ENCODE measurements around the gene TNFAIP2.
"Not testable (repeated sequence)": the region's sequence is repeated elsewhere in the genome, so short reads cannot be mapped to it uniquely, and the experiment has no call there.

TNFAIP2 gene

DNA sequence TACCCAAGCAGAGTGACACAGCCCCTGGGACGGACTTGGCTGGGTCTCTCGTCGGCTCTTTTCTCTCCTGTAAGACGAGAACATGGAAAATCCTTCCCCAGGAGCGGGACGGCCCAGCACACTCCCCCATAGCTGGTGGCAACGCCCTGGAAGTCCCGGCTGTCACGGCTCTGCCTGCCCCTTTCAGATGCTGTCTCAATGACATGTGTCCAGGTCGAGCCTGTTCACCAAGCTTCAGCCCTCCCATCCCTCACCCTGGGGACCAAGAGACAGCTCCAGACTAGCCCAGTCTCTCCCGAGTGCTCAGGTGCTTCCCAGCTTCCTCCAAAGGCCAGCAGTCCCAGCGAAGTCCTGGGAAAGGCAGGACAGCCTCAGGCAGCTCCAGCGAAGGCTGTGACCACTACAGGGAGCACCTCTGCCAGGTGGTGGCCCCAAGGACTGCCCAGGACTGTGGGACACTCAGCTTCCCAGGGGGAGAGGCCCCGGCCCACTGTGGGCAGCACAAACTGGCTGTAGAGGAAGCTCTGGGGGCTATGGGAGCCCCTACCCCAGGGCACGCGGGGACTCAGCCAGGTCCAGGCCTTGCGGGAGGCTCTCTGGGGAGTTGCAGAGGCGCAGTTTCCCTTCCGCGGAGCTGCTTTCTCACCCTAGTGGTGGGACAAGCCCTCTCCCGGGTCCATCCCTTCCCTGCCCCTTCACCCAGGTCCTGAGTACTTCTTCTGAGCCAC is 33.6 kb downstream of the TNFAIP2 start:
- DNase-seq, result no peak

DNA sequence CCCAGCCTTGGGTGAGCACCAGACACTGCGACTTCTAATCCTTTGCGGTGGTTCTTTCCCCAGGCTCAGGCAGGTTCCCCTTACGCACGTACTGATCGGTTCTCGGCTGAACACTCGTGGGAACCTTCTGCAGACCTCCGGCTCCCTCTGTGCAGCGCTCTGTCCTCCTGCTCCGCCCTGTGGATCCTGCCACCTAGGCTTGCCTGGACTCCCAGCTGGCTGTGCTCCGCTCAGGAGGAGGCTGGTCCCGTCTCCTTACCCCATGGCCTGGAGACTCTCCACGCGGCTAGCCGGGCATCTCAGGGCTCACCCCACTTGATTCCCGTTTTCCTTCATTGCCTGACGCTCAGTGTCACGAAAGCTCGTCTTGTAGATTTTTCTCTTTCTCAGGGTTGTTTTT is 34.7 kb downstream of the TNFAIP2 start:
- no peak for DNase-seq

DNA sequence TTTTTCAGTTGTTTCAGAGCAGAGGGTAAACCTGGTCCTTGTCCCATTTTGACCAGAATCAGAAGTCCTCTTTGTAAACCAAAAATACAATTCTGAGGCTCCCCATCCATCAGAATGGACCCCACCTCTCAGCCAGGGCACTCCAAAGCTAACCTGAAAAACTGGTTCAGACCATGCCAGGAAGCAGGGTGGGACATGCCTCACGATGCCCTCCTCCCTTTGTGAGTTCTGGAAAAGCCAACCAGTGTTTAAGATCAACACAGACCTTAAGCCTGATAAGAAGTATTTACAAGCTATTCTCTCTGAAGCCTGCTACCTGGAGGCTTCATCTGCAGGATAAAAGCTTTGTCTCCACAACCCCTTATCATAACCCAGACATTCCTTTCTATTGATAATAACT is 35.4 kb downstream of the TNFAIP2 start:
- DNase-seq, result no peak

DNA sequence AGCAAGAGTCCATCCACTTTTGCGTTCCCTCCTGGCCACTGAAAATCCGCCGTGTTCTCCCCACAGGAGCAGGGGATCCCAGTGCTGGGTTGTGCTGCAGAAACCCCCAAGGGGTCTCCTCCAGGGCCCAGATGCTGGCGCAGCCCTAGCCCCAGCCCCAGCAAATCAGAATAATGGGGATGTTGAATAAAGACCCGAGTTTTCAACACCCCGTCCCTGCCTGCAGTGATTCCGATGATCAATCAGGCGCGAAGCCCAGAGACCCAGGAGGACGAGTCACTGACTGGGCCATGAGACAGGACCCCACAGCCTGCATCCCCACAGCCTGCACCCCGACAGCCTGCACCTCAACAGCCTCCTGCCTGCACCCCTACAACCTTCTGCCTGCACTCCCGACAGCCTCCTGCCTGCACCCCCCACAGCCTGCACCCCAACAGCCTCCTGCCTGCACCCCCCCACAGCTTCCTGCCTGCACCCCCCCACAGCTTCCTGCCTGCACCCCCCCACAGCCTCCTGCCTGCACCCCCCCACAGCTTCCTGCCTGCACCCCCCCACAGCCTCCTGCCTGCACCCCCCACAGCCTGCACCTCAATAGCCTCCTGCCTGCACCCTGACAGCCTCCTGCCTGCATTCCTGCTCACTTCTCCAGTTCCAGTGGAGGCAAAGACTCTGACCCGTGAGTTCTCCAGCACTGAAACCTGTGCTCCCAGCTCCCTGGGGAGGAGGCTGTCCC is 37.2 kb downstream of the TNFAIP2 start:
- no peak for DNase-seq

DNA sequence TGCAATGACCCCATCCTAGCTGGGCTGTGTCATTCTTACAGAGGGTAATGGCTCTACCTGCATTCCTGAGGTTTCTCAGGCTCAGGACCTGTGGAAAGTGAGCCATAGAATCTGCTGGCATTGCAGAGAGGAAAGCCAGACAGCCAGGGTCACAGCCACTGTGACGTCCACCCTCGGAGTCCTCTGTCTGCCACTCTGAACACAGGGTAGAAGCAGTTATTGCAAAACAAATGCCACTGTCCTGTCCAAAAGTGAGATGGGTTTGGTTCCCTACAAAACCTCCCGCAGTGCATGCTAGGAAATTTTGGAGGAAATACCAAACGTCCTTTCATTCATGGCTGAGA is 37.8 kb downstream of the TNFAIP2 start:
- no peak for DNase-seq

DNA sequence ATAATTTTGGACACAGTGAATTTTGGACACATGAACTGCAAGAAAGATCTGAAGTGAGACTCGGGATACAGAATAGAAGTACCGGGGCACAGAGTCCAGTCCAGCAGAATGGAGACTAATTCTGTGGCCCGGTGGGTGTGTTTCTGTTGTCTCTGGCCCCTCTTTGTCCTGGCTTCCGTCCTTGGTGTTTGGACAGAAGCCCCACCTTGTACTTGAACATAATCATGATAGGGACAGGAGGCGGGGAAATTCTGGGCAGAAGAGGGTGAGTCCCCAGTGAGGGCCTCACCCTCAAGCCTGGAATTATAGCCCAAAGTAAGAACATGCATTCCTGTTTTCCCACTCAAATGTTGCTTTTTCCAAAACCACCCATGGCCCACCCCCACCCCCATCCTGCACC is 39.9 kb downstream of the TNFAIP2 start:
- DNase-seq, result no peak

DNA sequence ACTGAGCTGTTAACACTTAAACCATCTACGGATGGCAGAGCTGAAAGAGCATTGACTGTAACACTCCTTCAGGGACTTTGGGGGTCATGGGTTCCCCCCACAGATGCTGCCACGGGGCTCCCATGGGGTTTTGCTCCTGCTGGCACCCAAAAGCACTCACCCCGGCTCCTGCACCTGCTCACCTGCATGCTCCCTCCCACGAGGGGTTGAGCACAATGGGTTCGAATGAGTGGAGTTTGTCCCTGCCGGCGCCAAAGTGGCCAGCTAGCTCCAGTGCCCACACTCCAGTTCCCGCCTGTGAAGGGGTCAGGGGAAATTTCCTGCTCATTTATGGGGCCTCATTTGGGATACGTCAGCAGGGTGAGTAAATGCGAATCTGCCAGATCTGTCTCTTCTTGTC is 40.7 kb downstream of the TNFAIP2 start:
- DNase-seq, result no peak

DNA sequence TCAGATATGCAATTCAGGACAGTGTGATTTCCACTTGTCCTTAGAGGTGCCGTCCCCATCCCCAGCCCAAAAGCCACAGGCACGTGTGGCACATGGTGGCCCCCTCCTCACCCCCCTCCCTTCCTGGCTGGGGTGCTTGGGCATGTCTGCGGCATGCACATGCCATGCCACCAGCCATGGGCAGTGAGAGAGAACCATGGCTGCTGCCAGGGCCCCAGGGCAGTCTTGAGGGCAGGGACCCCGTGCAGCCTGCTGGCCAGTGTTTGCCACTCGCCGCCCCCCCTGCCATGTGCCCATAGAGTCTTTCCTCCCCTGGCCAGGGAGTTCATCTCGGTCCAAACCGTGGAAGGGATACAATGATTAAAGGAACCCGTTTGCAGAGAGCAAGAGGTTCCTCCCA is 41.5 kb downstream of the TNFAIP2 start:
- DNase-seq, result no peak

DNA sequence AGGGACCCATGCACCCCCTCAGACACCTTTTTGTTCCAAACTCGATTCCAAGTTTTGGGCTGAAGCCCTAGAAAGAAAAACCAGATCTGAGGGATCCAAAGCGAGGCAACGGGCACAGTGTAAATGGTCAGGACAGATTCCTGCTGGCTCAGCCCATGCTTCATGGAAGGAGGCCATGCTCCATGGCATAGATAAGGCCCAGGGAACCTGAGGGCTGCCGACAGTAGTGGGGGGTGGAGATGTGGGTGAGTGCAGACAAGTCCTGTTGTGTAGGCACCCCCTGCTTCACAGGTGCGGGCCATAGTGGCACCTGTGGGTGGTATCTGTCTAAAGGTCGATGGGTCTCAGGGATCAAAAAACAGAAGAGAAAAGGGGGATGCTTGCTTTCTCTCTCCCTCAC is 42.1 kb downstream of the TNFAIP2 start:
- no peak for DNase-seq

DNA sequence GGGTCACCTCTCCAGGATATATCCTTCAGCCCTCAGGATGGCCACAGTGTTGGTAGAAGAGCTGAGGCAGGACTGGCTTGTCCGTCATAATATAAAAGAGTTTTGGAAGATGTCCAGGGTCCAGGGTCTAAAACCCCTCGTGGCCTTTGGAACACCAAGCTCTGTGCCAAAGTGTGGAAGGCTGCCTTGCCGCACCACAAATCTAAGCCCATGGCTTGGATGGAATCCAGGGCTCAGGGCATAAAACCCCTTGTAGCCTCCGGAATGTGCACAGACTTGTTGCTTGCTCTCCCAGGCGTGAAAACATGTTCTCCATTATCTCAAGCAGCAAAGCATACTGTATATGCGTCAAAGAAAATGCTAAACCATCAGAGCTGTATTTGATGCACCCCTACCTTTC is 46.7 kb downstream of the TNFAIP2 start:
- no peak for DNase-seq

DNA sequence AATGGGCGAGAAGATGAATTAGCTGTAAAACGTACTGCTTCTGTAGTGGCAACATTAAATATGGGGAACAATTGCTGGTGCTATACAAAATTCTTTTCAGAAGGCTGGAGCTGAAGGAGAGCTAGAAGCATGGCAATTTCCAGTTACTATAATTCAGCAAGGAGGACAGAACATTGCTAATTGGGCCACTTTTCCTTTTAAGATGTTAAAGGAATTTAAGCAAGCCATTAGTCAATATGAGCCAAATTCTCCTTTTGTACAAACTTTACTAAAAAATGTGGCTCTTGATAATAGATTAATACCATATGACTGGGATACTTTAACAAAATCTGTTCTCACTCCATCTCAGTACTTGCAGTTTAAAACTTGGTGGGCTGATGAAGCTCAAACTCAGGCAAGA is 47.9 kb downstream of the TNFAIP2 start:
- not testable (repeated sequence) for DNase-seq

DNA sequence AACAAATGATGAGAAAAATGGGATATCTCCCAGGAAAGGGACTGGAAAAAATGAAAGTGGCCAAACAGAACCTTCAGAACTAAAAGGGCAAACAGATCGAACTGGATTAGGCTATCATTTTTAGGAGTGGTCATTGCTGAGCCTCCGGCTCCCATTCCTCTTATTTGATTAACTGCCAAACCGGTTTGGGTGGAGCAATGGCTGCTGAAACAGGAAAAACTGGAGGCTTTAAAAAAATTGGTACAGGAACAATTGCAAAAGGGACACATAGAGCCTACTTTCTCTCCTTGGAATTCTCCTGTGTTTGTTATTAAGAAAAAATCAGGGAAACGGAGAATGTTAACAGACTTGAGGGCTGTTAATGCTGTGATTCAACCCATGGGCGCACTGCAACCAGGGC is 49.7 kb downstream of the TNFAIP2 start:
- DNase-seq, result no peak

DNA sequence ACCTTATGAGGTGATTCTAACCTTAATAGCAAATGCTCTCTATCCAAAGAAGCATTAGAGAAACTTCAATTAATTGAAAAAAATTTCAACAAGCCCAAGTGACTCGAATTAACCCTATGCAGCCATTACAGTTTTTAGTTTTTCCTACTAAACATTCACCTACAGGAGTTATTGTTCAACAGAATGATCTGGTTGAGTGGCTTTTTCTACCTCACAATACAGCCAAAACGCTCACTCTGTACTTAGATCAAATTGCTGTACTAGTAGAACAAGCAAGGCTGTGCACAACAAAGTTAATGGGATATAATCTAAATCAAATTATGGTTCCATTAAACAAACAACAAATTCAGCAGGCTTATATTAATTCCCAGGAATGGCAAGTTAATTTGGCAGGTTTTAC is 50.6 kb downstream of the TNFAIP2 start:
- DNase-seq, result not testable (repeated sequence)

DNA sequence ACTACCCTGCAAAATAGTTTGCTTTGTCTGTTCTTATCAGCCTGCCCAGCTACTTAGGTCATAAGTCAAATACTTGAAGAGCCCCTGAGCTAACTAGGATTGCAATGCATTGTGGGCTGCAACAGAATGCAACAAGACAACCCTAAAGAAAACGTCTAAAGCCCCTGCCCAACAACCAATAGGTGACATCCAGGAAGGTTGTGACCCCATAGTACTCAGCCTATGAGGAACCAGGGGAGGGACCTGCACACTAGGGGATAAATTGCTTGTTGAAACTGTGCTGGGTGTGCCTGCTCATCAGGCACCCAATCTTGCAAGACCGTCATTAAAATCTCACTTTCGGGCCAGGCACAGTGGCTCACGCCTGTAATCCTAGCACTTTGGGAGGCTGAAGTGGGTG is 52.9 kb downstream of the TNFAIP2 start:
- DNase-seq, result not testable (repeated sequence)

DNA sequence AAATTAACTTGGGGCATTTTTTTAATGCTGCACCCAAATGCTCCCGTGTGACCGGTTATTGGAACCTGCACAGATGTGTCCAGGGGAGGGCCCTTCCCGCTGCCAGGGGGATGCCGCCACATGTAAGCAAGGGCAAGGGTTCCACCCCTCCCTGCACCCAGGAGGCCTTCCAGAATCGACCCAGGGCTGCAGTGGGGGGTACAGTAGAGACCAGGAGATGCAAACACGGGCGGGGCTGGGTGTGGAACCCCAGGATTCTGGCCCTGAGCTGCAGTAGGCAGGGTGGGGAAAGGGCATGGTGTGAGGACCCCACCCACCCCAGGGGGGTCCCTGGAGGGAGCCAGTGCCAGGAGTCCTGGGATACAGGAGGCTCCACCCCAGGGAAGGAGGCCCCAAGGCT is 54.1 kb downstream of the TNFAIP2 start:
- DNase-seq, result no peak

DNA sequence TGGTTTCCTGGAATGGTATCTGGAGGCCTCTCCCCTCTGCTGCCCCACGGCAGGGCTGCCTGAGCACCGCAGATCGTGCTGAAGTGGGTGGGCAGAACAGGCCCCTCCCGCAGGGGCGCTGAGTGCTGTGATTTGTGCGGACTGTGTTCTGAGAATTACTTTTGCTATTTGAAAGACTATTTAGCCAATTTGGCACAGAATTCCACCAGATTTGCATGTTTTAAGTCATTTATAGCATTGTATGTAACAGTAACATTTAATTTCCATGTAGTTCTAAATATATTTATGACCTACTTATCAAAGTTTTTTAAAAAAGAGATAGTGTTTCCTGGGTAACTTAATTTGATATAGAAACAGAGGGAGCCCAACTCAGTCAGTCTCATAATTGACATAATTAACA is 55.3 kb downstream of the TNFAIP2 start:
- no peak for DNase-seq

DNA sequence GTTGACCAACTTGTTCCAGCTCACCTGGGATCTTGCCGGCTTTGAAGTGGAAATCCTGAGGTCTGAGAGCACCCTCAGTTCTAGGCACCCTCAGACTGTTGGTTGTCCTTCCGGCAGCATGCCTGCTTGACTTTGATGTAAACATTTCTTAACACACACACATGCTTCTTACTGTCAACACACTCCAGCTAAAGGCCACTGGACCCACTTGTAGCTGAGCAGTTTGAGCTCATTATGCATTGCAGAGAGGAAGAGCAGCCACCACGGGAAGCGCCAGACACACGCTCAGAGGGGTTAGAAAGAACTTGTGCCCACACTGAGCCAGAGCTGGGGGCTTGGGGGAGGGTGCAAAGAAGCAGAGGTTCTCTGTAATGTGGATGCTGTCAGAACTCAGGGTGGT is 55.8 kb downstream of the TNFAIP2 start:
- no peak for DNase-seq

DNA sequence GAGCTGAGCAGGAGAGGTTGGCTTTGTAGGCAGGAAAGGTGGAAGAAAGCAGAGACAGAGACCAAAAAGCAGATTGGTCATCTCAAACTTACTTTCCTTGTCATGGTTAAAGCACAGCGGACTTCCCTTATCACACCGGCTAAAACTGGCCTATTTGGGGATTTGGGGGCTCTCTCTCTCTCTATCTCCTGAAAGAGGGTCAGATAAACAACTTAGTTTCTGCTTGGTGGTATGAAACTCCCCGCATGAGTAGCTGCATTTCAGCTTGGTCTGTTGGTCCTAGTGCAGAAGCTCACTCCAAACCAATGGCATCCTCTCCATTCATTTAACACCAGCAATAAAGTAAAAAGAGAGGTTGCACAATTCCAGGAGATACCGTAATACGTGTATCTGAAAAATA is 57.1 kb downstream of the TNFAIP2 start:
- DNase-seq, result no peak

DNA sequence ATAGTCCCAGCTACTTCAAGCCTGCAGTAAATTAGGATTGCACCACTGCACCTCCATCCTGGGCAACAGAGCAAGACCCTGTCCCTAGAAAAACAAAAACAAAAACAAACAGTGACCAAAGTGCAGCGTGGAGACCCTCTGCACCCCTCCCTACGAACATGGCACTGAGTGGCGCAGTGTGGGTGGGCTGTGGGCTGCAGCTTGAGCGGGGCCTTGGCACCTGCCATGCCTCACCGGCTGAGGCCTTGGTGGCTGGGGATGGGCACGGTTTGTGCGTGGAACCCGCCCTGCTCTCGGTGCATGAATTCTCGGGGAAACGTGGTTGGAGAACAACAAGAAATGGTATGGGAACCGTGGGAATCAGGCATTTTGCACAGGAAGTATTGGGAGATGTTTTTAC is 60.8 kb downstream of the TNFAIP2 start:
- no peak for DNase-seq

DNA sequence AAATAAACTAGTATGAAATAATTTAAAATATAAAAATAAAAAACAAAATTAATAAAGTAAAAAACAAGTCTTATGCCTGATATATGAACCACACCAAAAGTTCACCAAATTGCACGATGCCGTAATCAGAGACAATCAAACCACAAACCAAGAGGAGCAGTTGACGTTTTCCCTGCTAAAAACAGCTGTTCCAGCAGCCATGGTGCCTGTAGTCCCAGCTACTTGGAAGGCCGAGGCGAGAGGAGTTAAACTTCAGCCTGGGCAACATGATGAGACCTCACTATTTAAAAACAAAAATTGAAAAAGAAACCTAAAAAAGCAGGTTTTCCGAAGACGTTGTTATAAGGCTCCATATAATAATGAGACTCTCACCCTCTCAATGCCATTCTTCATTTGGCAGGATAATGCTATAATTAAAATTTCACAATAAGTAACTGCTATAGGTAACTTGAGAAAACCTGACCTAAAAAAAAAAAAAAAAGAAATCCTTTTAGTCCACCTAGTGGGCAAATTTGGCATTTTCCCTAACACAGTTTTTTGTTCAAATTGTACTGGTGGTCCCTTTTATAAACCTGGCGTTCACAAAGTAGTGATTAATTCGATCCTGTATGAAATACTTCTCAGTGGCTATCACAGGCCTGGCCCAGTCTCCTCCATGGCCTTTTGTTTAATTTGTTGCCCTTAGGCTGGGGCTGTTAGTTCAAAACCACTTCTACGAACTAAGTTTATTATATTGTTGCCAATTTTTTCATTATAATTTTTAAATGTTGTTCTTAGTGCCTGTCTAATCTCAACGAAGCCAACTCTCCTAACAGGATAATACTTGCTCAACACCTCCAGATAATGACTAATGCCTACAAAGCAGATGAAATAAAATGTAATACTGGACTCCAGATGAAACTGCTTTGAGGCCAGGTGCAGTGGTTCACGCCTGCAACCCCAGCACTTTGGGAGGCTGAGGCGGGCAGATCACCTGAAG is 62.1 kb downstream of the TNFAIP2 start:
- no peak for DNase-seq

DNA sequence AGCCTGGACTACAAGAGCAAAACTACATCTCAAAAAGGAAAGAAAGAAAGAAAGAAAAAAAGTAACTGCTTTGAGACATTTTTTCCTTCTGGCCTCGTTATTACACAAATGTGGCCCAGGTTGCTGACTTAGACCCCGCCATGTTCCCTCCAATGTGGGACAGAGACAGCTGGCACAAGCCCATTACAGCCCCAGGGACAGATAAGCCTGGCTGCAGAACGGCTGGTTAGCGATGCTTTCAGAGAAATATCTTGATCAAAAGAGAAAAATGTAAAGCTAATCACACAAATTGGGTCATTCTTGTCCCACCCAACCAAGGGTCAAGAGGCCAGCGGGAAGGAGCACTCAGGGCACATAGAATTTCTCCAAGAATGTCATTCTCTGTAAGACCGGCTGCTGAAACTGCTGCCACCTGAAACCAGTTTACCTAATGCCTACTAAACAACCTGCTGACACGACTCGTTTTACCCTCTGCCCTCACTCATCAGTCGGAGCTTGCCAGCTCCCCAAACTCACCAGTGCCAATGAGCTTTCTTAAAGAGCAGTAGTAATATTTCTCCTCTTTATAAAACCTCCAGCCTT is 63.1 kb downstream of the TNFAIP2 start:
- DNase-seq, result no peak

Data from NCI-H1930 (cell line).